GM19238 (cell line): Measurements from ENCODE around the gene PCMT1.
"Not testable (repeated sequence)": the region's sequence is repeated elsewhere in the genome, so short reads cannot be mapped to it uniquely, and the experiment has no call there.

Source experiments
- DNase-seq: peaks from one replicate; pipeline ENCODE4 v3.0.0; 2011; ENCODE audit warnings: low spot score; ENCODE audit not compliant: insufficient read length

Gene PCMT1

GRCh38 chr6:149749594-149750135 is at the start of gene PCMT1:
TSS of gene PCMT1 (plus strand) at chr6:149749741. CDS start at chr6:149749902, 161 bp downstream.
- DNase-seq = peak; percentile 81

- DNase-seq = no peak
These were observed 47.8 kb upstream of the PCMT1 start for GRCh38 chr6:149701714-149702113.

- no peak for DNase-seq
These were observed 37.8 kb upstream of the PCMT1 start for GRCh38 chr6:149711711-149712110.

- DNase-seq = no peak
These were observed 35.1 kb upstream of the PCMT1 start for GRCh38 chr6:149714442-149714841.

- no peak for DNase-seq
These were observed 33.2 kb upstream of the PCMT1 start for GRCh38 chr6:149716181-149716963.

GRCh38 chr6:149717255-149717587 is 32.3 kb upstream of the PCMT1 start:
- no peak for DNase-seq

GRCh38 chr6:149717588-149718458 is 31.7 kb upstream of the PCMT1 start, which contains the start of gene LATS1:
TSS of gene LATS1 (minus strand) at chr6:149718101. CDS start at chr6:149702126, 15,975 bp downstream.
- DNase-seq = peak; percentile 83

GRCh38 chr6:149719531-149719930 is 30.0 kb upstream of the PCMT1 start:
- no peak for DNase-seq

- no peak for DNase-seq
These were observed 26.3 kb upstream of the PCMT1 start for GRCh38 chr6:149723262-149723661.

- no peak for DNase-seq
These were observed 25.6 kb upstream of the PCMT1 start for GRCh38 chr6:149723771-149724417.

- DNase-seq = no peak
These were observed 23.8 kb upstream of the PCMT1 start for GRCh38 chr6:149725785-149726184.

- DNase-seq = no peak
These were observed 21.6 kb upstream of the PCMT1 start for GRCh38 chr6:149727793-149728498.

GRCh38 chr6:149728499-149729234 is 20.9 kb upstream of the PCMT1 start:
- no peak for DNase-seq

- no peak for DNase-seq
These were observed 19.7 kb upstream of the PCMT1 start for GRCh38 chr6:149729824-149730223.

- no peak for DNase-seq
These were observed 16.3 kb upstream of the PCMT1 start for GRCh38 chr6:149733089-149733720.

GRCh38 chr6:149734915-149735314 is 14.6 kb upstream of the PCMT1 start:
- no peak for DNase-seq

GRCh38 chr6:149745252-149745651 is 4.3 kb upstream of the PCMT1 start:
- DNase-seq = not testable (repeated sequence)

- peak; percentile 74 for DNase-seq
These were observed 3.2 kb upstream of the PCMT1 start, which contains the start of gene NUP43 for GRCh38 chr6:149746147-149746946. TSS of gene NUP43 (minus strand) at chr6:149746529. CDS start at chr6:149746495, 34 bp downstream.

GRCh38 chr6:149749082-149749593 is 403 bp upstream of the PCMT1 start:
- not testable (repeated sequence) for DNase-seq
